Activated CD4-positive, alpha-beta T cell treated with anti-CD3 and anti-CD28 coated beads, Interleukin-2, amount 50 U/mL, for 48 hours (primary cell): ENCODE results near the gene AACS.

Experiments used
- DNase-seq, 2 experiments: peaks; one replicate each; pipeline ENCODE4 v3.0.0-alpha.2; 2020

The AACS gene

DNA sequence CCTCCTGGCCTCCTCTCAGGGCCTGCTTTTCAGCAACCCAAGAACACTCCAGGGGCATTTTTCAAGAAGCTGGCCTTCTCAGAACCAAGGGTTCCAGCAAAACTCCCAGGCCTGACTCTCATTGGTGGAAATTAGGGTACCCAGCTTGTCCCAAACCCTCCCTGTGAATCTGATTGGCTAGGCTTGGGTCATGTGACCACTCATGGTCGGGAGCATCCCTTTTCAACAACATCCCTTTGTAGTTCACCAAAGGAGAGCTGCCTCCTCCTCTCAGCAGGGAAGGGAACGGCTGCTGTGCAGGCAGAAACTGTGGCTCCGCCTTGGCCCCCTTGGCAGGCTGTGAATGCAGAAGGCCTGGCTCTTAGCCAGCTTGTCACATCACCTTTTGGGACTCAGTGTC, 94.5 kb downstream of the AACS start:
- no peak for DNase-seq

DNA sequence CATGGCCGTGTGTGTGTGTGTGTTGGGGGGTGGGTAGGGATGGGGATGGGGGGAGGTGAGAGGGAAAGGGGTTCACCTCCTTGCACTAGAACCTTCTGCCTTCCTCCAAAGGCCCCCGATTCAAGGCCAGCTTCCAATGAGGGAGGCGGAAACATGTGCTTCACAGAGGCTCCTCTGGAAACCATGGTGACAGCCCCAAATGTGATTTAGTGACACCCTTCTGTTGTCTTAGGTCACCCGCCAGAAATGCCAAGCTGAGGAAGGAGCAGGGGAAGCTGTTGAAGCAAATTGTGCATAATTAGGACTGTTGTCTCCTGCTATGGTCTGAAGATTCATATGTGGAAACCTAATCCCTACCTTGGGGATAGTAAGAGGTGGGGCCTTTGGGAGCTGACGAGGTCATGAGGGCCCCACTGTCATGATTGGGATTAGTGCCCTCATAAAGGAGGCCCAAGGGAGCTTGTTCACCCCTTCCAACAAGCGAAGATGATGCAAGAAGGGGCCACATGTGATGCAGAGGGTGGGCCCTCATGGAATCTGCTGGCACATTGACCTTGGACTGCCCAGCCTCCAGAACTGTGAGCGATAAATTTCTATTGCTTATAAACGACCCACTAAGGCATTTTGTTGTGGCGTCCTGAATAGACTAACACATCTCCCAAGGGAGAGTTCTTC, 95.2 kb downstream of the AACS start:
- no peak for DNase-seq

DNA sequence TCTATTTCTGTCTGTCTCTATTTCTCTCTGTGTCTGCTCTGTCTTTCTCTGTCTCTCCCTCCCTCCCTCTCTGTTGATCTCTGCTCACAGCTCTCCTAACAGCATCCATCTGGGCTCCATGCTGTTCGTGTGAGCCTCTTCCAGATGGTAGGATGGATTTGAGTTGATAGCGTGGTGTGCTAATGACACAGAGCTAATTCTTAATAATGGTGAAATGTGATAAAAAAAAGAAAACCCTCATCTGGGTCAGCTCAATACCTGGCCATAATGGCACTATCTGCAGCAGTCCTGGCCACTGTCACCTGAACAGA, 96.4 kb downstream of the AACS start:
- no peak for DNase-seq

DNA sequence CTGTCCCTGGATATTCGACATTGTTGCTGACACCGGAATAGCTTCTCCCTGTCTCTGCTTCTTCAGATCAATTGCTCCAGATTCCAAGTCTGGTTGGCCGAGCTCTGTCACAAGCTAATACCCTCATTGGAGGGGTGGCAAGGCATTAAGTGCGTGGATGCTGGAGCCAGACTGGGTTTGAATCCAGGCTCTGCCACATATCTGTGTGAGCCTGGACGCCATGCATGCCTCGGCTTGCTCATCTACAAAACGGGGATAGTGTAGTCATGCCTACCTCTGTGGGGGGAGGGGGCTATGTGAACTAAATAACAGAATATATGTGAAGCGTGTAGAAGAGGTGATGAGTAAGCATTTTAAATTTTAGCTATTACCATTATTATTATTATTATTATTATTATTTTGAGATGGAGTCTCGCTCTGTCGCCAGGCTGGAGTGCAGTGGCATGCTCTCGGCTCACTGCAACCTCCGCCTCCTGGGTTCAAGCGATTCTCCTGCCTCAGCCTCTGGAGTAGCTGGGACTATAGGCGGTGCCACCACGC, 97.3 kb downstream of the AACS start:
- DNase-seq = no peak

DNA sequence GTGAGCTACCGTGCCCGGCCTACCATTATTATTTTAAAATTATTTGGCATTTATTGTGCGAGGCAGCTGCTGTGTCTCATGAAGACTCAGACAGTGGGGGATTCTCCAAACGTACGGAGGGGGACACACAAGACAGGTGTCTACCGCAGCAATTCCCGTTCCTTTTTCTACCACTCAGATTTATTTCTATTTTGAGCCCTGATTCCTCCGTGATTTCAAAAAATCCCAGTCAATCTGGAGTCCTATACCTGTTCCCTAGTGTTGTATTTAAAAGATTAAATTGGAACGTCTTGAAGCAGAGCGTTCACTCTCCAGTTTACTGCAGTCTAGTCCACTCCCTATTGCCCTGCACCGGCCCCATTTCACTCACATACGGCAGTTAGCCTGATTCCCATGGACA, 97.9 kb downstream of the AACS start:
- no peak for DNase-seq

DNA sequence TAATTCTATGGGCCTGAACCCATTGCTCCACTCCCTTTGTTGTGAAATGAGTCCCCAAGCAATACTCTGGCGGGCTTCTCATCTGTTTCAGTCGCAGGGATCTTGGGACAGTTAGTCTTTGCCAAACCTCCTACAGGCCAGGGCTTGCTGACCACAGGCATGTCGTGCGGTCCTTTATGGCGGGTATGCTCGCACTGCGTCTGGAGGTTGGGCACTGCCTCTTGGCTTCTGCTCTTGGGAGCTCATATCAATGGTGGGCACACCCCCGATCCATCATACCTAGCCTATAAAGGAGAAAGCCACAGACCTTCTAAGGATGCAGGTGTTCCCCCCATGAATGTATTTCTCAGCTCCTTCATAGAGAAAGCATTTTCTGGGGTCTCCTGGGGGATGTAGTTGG, 99.3 kb downstream of the AACS start:
- no peak for DNase-seq

DNA sequence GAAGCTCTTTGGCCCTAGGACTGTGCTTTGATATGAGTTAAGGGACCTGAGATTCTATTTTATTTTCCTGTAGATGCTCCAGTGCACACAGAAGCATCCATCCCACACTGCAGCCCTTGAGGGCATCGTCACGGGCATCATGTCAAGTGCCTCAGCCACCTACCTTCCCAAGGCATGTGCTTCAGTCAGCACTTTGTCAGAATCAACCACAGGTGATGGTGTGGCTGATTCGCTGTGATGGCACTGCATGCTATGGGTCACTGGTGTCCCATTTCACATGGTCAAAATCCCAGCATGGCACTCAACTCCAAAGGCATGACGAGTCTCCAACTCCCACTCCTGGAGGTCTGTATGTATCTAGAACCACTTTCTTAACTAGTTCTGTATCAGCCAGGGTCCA, 100.8 kb downstream of the AACS start:
- DNase-seq = no peak

DNA sequence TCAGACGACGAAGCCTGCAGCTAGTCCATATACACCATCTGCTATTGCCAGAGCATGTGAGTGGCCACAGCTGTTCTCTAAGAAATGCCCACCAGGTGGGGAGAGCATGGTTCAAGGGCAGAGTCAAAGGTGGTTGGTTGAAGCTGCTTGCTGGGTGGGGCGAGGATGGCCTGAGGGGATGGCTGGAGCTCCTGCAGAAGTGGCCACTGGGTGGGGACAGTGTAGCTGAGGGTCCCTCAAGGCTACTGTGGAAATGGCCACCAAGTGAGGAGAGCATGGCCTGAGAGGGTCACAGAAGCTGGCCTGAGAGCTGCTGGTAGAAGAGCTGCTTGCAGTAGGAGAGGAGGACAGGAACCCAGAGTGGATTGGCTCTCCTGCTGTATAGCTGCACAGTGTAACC, 102.4 kb downstream of the AACS start:
- no peak for DNase-seq

DNA sequence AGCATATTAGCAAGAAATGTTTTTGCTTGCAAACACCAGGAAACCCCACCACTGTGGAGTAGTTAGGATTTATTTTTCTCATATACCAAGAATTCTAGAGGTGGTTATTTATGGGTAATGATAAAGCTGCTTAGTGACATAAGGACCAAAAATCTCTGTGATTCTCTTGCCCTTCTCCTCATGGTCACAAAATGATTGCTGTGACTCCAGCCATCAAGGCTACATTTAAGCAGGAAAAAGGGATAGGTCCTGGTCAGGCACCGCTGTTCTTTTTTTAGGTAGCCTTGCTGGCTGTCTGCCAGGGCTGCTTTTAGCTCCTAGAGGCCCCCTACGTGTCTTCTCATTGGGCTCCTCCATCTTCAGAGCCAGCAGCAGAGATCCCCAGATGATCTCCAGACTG, 104.2 kb downstream of the AACS start:
- no peak for DNase-seq

DNA sequence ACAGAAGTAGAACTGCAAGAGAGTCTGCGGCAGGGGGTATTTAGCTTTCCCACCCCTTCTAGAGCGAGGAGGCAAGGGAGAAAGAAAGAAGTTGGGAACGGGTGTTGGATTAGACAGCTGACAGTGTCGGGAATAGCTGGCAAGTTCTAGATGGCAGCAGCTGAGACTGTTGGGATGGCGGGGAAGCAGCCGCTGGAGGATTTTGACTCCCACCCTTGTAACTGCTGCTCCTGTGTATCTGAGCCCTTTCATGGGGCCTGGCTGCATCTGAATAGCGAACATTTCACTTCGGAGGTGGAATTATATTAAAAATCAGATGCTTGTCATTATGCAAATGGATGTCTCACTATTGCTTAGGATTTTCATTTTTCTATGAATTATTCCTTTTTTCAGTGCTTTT, 104.6 kb downstream of the AACS start:
- DNase-seq = no peak

DNA sequence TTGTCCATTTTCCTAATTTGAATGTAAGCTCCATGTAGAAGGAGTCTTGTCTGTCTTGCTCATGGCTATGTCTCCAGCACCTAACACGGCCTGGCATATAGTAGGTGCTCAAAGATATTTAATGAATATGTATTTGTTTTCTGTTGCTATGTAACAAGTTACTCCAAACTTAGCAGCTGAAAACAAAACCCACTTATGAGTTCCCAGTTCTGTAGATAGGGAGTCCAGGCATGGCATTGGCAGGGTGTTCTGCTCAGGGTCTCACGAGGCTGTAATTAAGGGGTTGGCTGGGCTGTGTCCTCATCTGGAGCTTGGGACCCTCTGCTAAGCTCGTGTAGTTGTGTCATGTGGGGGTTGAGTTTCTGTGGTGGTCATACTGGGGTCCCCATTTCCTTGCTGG, 106.0 kb downstream of the AACS start:
- DNase-seq = no peak

DNA sequence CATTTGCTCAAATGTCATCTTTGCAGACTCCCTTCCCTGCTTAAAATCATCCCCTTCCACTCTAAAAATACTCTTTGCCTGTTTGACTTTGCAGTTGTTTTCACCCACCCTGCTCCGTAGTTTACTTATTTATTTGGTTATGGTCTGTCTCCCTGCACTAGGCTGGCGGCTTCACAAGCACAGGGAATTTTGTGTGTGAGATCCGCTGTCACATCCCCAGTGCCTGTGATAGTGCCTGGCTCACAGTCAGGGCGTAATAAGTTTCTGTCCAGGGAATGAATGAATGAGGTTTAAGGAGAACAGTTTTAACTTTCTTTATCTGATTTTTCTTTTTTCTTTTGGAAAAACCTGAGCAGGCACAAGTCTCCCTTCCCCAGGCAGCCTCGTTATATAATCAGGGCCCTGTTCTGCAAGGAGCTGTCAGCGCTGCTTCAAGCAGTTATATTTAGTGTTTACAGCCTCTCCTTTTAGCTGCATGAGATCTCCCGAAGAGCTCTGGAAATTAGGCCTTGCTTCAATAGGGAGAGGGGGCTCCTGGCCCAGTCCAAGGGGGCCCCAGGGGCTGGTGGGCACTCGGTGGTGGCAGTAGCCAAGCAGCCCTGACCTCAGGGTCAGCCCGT, 107.1 kb downstream of the AACS start:
- DNase-seq = no peak

DNA sequence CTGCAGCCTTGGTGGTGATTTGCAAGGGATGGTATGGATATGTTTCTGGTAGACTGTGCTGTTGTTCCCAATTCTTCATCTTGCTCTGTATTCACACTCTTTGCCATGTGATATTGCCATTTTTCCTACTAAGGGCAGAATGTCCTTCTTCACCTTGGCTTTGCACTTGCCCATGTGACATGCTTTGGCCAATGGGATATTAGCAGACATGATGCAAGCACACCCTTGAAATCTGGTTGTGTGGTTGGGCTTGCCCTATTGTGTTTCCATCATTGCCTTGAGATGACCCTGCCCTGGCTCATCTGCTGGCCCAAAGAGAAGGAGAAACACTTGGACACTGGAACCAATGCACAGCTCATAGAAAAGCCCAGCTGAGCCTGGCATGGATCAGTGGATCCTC, 110.3 kb downstream of the AACS start:
- DNase-seq = no peak

DNA sequence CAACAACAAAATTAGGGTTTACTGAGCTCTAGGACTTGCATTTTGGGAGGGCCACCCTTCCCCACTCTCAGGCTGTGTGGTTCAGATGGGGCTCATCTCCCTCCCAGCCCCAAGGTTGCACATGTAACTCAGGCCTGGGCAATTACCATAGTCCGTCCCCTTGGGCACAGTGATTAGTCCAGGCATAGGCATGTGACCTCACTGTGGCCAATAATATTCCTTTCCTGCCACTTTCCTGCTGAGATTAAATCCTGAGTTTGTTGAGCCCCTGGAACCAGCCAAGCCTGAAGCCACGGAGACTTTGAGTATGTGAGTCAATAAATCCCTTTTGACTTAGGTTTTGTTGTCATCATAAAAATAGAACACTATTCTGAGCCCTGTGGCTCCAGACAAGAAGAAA, 113.0 kb downstream of the AACS start:
- DNase-seq = no peak

DNA sequence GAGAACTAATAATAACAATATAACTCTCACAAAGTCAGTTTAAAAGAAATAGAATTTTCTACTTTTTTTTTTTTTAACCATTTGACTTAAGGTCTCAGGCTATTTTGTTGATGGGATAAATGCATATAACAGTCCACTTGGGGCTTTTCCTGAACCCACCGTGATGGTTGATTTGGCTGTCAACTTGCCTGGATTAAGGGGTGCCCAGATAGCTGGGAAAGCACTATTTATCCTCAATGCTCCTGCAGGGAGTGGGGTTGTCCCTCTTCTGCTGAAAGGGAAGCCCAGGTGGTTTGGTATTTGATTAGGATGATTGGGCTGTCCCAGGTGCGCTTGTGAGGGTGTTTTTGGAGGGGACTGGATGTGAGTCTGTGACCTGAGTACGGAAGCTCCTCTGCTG, 114.9 kb downstream of the AACS start:
- DNase-seq = no peak

DNA sequence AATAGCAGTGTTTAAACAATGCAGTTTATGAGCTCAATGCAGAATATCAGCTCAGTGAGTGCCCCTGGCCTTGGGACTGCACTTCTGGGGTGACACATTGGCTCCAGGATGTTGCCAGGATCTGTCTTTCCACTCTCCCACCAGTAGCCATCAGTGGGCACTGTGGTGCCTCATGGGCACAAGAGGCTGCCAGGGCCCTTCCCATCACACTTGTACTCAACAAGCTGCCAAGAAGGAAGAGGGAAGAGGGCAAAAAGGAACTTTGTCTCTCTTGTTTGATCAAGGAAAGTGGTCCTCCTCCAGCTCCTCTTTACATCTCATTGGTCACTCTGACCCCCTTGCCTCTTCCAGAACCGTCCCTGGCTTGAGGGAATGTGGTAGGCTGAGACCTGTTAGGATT, 115.9 kb downstream of the AACS start:
- DNase-seq = no peak

DNA sequence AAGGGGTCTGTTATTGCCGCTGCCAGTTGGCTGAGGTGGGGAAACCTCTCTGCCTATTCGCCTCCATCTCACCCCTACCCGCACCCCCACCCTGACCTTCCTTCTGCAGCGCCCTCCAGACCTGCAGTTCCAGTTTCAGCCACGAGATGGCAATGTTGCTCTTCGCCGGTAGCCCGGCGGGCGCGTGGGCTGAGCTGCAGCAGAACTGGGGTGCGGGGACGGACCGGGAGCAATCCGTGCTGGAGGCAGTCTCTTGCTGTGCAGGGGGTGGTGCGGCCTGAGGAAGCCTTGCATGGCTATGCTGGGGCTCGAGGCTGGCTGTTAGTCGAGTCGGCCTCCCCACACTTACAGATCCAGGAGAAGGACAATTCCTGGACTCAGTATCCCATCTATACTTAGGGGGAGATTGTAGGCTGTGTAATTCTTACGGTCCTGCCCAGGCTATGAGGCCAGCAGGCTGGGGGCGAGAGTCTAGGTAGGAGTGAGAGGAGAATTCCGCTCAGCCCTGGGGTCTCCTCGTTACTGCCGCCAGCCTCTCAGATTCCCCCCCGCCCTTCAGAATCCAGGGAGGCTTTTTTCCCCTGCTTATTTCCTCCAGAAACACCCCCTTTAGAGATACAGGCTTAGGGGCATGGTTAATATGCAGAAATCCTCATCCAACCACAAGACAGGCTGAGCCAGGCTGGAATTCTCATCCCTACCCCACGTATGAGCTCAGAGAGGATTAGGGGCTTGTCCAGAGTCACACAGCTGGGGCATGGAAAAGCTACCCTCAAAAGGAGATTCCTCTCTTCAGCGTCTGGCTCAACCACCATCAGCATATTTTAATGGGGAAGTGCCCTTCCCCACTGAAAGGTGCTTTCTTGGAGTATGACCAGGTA, 118.2 kb downstream of the AACS start:
- peak; percentile 82 to 86 for DNase-seq

DNA sequence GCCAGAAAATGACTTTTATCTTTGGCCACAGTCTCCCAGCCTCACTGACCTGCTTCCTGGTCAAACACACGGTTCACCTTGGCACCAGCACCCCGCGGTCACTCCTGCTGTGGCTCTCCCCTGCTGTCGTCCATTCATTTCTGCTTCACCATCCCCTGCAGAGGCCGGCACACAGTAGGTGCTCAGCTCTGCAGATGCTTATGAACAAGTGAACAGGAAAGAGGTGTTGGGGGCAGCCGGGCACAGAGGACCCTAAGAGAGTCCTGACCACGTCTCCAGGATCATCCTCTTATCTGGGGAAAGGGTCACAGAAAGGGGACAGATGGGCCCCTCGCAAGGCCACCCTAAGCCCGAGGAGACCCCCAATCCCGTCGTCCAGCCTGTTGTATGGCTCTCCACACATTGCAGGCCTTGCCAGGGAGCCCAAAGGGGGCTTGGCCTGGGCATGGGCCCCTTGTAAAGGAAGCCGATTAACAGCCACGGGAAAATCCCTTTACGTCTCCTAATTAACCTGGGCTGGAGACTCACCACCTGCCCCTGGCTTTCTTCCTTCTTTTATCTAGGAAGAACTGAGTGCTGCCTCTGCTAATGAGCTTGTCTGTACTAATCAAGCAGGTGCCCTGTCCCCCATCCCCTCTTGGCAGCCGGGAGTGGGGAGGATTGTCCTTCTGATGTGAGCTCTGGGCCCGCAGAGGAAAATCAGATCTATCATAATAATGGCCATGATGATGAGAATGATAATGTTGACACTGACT, 119.2 kb downstream of the AACS start:
- no peak for DNase-seq

DNA sequence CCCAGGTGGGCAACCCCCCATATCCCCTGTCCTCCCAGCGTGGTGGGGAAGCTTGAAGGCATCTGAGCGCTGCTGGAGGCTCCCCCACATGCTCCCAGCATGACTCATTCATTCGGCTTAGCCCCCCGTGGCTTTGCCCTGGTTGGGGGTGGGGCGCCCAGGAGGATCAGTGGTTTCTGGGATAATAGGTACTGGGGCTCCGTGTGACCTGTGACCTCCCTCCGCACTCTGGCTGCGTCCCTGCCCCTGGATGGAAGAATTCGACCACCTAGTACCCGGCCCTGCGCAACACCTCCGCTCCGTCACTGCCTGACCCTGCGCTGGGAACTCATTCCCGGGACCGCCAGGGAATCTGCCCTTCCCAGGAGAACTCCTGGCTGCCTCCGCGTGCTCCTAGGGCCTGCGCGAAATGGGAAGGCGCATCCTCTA, 120.1 kb downstream of the AACS start:
- no peak for DNase-seq

DNA sequence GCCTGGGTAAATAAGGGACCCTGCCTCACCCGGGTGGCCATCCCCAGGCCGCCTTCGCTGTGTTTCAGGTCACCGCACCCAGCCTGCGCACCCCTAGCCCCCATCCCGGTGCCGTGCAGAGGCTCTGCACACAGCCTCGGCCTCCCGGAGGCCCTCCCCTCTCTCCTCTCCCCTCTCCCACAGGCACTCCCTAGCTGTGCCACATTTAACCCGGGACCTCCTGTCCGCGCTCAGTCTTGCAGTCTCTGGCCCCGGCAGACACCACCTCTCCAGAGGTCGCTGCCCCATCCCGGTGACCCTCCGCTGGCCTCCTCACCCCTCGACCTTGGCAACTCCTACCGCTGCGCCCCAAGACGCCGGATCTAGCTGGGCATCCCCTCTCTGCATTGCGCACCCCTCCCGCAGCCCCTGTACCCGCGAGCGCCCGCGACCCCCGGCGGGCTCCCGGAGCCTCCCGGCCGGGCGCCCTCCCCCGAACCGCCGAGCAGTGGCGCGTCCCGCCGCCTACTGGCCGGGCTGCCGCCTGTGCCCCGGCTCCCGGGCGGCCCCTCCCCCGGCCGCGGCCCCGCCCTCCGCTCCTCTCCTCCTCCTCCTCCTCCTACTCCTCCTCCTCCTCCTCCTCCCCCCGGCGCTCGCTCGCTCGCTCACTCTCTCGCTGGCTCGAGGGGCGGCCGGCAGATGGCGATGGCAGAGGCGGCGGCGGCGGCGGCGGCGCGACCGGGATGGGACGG, 120.7 kb downstream of the AACS start, which contains the start of gene TMEM132B:
Gene TMEM132B, plus strand, starts transcription at position 647 of the 731 bp plus-strand sequence.
- DNase-seq = peak; percentile 59 to 61

DNA sequence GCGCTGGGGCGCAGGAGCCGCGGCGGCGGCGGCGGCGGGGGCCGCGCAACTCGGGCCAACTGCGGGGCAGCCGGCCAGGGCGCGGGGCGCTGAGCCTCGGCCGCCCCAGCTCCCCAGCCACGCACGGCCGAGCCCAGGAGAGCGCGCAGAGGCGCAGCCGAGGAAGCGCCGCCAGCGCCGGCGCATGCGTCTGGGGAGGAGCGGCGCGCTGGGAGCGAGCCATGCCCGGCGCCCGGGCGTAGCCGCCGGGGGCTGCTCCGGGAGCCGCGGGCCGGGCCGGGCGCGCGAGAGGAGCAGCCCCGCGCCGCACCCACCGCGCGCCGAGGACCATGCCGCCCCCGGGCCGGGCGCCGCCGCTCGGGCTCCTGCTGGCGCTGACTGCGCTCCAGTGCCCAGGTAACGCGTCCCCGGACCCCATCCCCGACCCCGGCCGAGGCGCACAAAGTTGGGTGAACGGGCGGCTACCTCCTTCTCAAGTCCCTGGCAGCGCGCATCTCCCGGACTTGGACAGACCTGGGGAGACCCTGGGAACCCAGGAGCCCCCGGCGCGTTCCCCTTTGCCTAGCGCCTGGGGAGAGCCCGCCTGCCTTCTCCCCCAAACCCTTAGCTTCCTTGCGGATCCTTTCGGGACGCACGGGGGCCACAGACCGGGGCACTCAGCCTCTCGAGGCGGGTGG, 121.4 kb downstream of the AACS start:
- DNase-seq = no peak
